Loucy (cell line): Measurements from ENCODE around the gene COX7A2L.

Experiments
- H2AFZ ChIP-seq: fragments of 200-600 bp; sonication (generic); 2 replicates; pipeline ENCODE4 v1.6.0; 2016; ENCODE audit warnings: antibody characterized with exemption, mild to moderate bottlenecking, low read length, moderate library complexity
- H3F3A ChIP-seq: fragments of 200-600 bp; 2 replicates; pipeline ENCODE4 v1.6.0; 2016; ENCODE audit warnings: antibody characterized with exemption, low read depth, mild to moderate bottlenecking
- H3K27me3 ChIP-seq: fragments of 200-600 bp; sonication (generic); 2 replicates; pipeline ENCODE4 v1.6.1; 2014; ENCODE audit warnings: low read length, mild to moderate bottlenecking; ENCODE audit not compliant: insufficient read depth, poor library complexity, severe bottlenecking
- H3K36me3 ChIP-seq: fragments of 200-600 bp; sonication (generic); 2 replicates; pipeline ENCODE4 v1.6.1; 2016; ENCODE audit warnings: low read length; ENCODE audit not compliant: insufficient read depth
- H3K4me1 ChIP-seq: fragments of 200-600 bp; sonication (generic); 2 replicates; pipeline ENCODE4 v1.5.1; 2014; ENCODE audit warnings: low read length, mild to moderate bottlenecking; ENCODE audit not compliant: insufficient read depth, poor library complexity, severe bottlenecking
- H3K4me2 ChIP-seq: fragments of 200-600 bp; sonication (generic); 2 replicates; pipeline ENCODE4 v1.6.0; 2014; ENCODE audit warnings: antibody characterized with exemption, low read length, low read depth, mild to moderate bottlenecking; ENCODE audit not compliant: poor library complexity, severe bottlenecking
- H3K4me3 ChIP-seq: fragments of 200-600 bp; sonication (generic); 2 replicates; pipeline ENCODE4 v1.5.1; 2014; ENCODE audit warnings: low read length, mild to moderate bottlenecking, mixed read lengths; ENCODE audit not compliant: poor library complexity, severe bottlenecking
- H3K79me2 ChIP-seq: fragments of 200-600 bp; sonication (generic); 2 replicates; pipeline ENCODE4 v1.6.1; 2014; ENCODE audit warnings: low read length; ENCODE audit not compliant: insufficient read depth
- H3K9ac ChIP-seq: fragments of 200-600 bp; sonication (generic); 2 replicates; pipeline ENCODE4 v1.6.0; 2014; ENCODE audit warnings: mild to moderate bottlenecking, low read depth, low read length, moderate library complexity; ENCODE audit not compliant: poor library complexity, severe bottlenecking
- H3K9me2 ChIP-seq: fragments of 200-600 bp; sonication (generic); replicated peaks from 2 replicates; pipeline ENCODE4 v1.6.1; 2016; ENCODE audit warnings: low read depth, low read length, mixed read lengths
- H3K9me3 ChIP-seq: fragments of 200-600 bp; sonication (generic); 2 replicates; pipeline ENCODE4 v1.6.1; 2014; ENCODE audit warnings: mild to moderate bottlenecking, antibody characterized with exemption, low read length, low read depth; ENCODE audit not compliant: insufficient read depth
- H4K20me1 ChIP-seq: fragments of 200-600 bp; sonication (generic); 2 replicates; pipeline ENCODE4 v1.6.0; 2014; ENCODE audit warnings: antibody characterized with exemption, low read length, mild to moderate bottlenecking; ENCODE audit not compliant: insufficient read depth, poor library complexity, severe bottlenecking
- EZH2phosphoT487 ChIP-seq: fragments of 200-600 bp; IDR thresholded peaks from 2 replicates; pipeline ENCODE4 v1.6.1; 2018; ENCODE audit warnings: antibody characterized with exemption, mild to moderate bottlenecking, moderate library complexity, borderline replicate concordance
- TF ChIP-seq, protein P1 (sequence below): fragments of 200-600 bp; sonication (generic); conservative IDR thresholded peaks from 2 replicates; pipeline ENCODE4 v1.5.1; 2014; ENCODE audit warnings: mild to moderate bottlenecking, antibody characterized with exemption, low read length

Gene COX7A2L

DNA sequence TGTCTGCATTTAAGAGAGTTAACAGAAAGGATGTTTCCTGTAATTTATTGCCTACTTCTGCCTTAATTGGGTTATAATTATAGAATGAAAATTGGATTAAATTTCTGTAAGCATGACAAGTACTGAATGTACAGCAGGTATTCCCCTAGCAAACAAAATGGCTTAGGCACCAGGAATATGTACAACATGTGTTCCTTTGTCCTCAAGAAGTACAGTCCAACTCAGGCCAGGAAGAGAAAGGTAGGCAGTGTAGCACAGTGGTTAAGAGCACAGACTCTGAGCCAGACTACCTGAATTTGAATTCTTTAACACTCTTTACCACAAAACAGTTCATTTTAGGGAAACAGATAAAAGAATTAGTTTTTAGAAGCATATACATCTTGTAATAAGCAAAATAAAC lies 43.1 kb downstream of the COX7A2L start:
- Histone ChIP-seq H3K9me2 (no peaks in the 10 kb centered on the region), H4K20me1 (no peaks in the 10 kb centered on the region), H3F3A (no peaks in the 10 kb centered on the region), H3K4me1 (no peaks in the 10 kb centered on the region), H2AFZ (no peak overlapping the region), H3K36me3 (peaks cover 7% of the 10 kb centered on the region; the same call in 1 of the 2 replicates), H3K4me2 (no peak overlapping the region), H3K79me2 (no peaks in the 10 kb centered on the region), H3K9me3 (no peaks in the 10 kb centered on the region), H3K27me3 (no peaks in the 10 kb centered on the region), H3K4me3 (no peak overlapping the region), H3K9ac (no peak overlapping the region)
- no peak for TF ChIP-seq EZH2phosphoT487
- TF ChIP-seq, protein P1, sequence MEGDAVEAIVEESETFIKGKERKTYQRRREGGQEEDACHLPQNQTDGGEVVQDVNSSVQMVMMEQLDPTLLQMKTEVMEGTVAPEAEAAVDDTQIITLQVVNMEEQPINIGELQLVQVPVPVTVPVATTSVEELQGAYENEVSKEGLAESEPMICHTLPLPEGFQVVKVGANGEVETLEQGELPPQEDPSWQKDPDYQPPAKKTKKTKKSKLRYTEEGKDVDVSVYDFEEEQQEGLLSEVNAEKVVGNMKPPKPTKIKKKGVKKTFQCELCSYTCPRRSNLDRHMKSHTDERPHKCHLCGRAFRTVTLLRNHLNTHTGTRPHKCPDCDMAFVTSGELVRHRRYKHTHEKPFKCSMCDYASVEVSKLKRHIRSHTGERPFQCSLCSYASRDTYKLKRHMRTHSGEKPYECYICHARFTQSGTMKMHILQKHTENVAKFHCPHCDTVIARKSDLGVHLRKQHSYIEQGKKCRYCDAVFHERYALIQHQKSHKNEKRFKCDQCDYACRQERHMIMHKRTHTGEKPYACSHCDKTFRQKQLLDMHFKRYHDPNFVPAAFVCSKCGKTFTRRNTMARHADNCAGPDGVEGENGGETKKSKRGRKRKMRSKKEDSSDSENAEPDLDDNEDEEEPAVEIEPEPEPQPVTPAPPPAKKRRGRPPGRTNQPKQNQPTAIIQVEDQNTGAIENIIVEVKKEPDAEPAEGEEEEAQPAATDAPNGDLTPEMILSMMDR, result no peak

DNA sequence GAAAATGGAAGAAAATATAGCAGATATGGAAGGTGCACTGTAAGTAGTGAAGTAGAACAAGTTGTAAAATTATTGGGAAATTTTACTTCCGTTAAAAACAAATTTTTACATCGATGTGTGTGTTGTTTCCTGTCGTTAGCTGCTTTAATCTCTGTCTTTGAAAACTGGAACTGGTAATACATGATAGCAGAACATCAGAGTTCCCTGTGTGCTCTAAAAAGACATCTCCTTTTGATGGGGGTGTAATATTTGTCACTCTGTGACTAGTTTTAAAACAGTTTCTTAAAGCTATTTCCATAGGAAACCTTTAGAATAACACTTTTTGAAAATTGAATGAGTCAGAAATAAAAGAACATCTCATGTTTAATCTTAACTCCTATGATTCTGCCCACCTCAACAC lies 43.5 kb downstream of the COX7A2L start:
- H4K20me1 ChIP-seq, result no peaks in the 10 kb centered on the region
- TF ChIP-seq, protein P1, result no peak
- TF ChIP-seq EZH2phosphoT487, result no peak
- no peaks in the 10 kb centered on the region for H3K79me2 ChIP-seq
- H3K4me3 ChIP-seq, result no peak overlapping the region
- no peaks in the 10 kb centered on the region for H3K4me1 ChIP-seq
- H3F3A ChIP-seq, result no peaks in the 10 kb centered on the region
- H3K9me2 ChIP-seq, result no peaks in the 10 kb centered on the region
- H3K9me3 ChIP-seq, result no peaks in the 10 kb centered on the region
- no peak overlapping the region for H3K9ac ChIP-seq
- H2AFZ ChIP-seq, result no peak overlapping the region
- H3K36me3 ChIP-seq, result peaks cover 7% of the 10 kb centered on the region; the same call in 1 of the 2 replicates
- no peaks in the 10 kb centered on the region for H3K27me3 ChIP-seq
- no peak overlapping the region for H3K4me2 ChIP-seq

DNA sequence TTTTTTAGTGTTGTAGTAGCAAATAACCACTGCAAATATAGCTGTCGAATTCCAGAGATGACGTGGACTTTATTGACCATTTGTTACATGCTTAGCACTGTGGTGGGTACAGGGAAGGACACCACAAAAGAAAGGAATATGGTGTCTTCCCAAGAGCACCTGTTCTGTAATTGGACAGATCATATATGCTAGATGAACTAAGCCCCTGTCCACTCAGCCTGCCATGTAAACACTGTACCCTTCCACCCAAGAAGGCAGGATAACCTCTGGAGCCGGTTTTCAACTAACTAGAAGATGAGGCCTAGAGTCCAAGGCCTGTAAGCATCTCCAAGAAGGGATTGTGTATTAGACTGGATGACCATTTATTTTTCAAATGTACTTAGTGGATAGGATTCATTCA lies 44.1 kb downstream of the COX7A2L start:
- no peak for TF ChIP-seq EZH2phosphoT487
- TF ChIP-seq, protein P1, result no peak
- Histone ChIP-seq H2AFZ (no peak overlapping the region), H3K9me3 (no peaks in the 10 kb centered on the region), H3K4me1 (no peaks in the 10 kb centered on the region), H3K4me2 (no peak overlapping the region), H3F3A (no peaks in the 10 kb centered on the region), H3K4me3 (no peak overlapping the region), H3K27me3 (no peaks in the 10 kb centered on the region), H4K20me1 (no peaks in the 10 kb centered on the region), H3K9me2 (no peaks in the 10 kb centered on the region), H3K79me2 (no peaks in the 10 kb centered on the region), H3K36me3 (peaks cover 7% of the 10 kb centered on the region; the same call in 1 of the 2 replicates), H3K9ac (no peak overlapping the region)
